Fibroblast of the conjunctiva (primary cell): ENCODE measurements around the gene NCOA6.
"Not testable (repeated sequence)": the region's sequence is repeated elsewhere in the genome, so short reads cannot be mapped to it uniquely, and the experiment has no call there.

Experiments
- DNase-seq: peaks from one replicate; pipeline ENCODE4 v3.0.0-alpha.2; 2010; ENCODE audit warnings: low read depth

NCOA6 gene

DNA sequence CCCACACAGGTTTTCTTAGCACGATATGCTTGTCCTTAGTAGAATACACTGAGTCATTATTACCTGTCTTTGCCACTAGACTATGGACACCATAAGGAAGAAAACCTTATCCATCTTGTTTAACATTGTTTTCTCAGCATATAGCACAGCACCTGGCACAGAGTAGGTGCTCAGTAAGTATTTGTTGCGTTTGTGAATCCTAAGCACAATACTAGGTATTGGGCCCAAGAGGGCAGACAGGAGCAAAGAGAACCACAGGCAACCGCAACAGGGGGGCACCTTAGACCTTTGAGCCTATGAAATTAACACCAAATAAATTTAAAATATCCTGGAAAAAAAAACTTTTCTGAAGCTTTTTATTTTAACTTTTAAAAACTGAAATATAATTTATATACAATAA lies 3.7 kb upstream of the NCOA6 start:
- no peak for DNase-seq

DNA sequence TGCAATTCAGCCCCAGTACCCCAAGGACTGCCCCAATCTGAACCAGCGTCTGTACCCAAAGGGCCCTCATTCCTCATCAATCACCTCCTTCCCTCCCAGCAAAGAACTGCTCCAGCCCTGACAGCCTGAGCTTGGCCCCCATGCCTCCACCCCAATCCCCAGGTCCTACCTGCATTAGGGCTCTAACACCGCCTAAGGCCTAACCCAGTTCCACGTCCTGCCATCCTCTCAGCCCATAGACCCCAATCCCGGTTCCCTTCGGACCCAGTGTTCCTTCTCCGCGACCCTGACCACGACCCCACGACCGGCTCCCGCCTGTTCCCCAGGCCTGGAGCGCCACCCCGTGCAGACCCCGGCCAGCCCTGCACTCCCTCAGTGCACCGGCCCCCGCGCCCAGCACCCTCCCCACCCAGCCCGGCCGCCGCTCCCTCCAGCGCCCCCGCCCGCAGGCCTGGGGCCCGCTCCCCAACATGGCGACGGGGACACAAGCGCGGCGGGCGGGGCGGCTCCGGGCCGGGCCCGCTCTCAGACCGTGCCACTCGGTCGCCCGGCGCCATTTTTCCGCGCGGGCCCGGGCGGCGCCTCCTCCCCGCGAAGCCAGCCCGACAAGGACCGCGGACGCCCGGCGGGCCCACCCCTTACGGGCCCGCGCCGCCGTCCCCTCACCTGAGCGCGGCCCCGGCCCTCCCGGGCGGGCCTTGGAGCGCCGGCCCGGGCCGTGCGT lies 483 bp downstream of the NCOA6 start:
- DNase-seq: peak; percentile 4

DNA sequence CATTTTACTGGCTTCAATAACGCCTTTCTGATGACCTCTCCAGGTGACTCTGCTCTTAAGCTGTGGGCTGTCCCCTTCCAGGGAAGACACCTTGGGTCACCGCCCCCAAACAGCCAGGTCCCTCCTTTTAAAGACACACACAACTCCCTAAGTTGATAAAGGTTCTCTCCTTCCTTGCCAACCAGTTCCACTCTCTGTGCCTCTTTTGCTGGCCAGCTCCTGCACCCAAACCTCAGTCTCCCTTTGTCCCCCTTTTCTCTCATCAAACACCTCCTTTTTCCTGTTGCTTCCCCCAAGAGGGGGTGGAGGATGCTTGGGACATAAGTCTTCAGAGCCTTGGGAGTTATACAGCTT lies 1.0 kb downstream of the NCOA6 start:
- DNase-seq: peak; percentile 9

DNA sequence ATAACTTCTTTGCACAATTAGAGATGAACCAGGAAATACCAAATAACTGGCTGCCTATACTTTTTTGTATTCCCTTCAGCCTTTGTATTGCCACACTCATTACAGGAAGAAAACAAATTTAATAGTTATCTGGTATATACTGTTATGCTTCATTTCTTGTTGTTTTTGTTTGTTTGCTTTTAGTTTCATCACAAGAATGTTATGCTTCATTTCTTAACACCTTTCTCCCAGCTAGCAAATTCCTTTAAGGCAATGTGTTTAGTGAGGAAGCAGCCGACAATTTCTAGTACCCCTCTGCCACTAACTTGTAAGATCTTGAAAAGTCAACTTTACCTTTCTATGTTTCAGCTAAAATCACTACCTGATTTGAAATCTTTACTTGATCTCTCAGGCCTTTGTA lies 1.4 kb downstream of the NCOA6 start:
- DNase-seq: no peak

DNA sequence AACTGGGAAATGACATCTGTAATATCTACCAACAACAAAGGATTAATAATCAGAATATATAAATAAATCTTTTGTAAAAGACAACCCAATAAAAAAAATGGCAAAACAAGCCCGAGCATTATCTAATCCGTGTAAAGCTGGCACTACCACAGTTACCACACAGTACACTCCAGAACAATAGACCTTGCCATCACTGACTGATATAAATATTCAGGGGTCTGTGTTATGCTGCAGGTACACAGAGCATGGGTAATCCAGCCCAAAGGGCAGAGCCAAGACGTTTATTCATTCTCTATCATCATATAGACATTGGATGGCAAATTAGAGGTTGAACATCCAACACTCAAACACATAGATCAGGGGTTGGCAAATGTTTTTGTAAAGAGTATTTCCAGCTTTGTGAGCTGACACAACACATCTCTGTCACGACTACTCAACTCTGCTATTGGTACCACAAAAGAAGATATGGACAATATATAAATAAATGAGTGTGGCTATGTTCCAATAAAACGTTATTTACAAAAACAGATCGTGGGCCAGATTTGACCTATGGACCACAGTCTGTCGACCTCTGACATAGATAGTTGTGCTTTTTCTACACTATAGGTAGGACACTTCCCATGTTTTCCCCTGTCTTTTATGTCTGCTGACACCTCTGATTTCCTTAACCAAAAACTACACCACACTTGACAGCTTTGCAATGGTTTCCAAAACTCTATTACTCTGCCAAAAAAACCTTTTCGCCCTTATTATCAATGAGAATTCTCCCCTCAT lies 4.5 kb downstream of the NCOA6 start:
- DNase-seq: no peak

DNA sequence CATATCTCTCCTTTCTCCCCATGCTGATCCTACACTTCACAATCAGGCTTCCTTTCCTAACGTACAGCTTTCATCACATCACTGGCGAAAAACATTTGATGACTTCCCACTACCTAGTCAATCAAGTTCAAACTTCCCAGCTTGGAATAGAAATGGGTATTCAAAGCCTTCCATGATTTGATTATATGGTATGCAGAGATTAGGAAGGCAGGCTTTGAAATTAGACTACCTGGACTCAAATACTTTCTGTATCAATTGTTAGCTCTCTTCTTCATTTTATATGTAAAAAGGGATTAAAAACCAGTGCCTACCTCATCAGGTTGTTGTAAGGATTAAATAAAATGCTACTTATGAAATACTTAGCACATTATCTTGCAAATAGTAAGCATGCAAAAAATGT lies 7.7 kb downstream of the NCOA6 start:
- DNase-seq: no peak

DNA sequence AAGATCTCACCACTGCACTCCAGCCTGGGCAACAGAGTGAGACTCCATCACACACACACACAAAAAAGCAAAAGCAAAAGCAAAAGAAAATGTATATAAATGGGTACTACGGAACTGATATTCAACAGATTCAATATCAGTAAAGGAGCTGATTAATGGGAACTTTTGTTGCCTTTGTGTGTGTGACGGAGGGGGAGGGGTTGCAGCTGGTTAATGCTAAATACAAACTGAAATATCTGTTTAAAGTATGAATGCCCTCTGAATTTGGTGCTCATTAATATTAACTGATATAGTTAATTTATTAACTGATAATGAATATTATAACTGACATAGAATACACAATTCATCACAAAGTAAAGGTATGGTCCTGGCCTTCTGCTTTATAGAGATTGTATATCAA lies 8.4 kb downstream of the NCOA6 start:
- DNase-seq: no peak

DNA sequence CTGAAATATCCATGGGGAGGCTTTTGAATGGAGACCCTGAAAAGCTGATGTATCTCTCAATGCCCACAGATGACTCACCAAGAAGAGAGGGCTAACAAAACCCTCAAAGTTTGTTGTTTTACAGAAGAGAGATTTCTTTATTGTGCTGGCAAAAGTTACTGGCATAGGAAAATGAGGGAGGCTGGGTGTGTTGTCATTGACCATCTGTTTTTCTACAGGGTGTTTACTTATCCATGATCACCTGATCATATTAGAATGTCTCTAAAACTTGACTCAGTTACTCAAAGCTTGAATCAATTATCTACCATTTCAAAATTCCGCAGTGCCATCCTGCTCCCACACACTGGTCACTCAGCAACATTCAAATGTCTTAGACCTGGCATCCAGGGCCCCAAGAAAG lies 9.8 kb downstream of the NCOA6 start:
- no peak for DNase-seq

DNA sequence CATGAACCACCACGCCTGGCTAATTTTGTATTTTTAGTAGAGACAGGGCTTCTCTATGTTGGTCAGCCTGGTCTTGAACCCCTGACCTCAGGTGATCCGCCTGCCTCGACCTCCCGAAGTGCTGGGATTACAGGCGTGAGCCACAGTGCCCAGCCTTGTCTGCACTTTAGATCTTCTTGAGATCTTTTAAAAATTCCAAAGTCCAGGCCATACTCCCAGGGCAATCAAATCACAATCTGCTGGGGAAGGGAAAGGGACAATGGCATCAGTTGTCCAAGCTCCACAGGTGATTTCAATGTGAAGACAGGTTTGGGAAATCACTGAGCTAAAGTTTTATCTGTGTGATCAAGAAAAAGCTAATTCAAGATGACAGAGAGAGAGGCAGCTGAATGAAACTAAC lies 16.9 kb downstream of the NCOA6 start:
- no peak for DNase-seq

DNA sequence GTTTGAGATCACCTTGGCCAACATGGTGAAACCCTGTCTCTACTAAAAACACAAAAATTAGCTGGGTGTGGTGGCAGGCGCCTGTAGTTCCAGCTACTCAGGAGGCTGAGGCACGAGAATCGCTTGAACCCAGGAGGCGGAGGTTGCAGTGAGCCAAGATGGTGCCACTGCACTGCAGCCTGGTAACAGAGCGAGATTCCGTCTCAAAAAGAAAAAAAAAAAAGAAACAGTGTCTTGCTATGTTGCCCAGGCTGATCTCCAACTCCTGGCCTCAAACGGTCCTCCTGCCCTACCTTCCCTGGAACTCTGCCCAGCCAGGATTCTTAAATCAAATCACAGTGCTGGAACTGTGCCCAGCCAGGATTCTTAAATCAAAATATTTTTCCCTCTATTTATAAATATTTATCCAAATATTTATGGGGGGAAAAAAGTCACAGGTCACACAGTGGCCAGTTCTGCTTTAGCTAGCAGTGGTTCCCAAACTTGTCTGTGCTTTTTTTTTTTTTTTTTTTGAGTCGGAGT lies 17.4 kb downstream of the NCOA6 start:
- not testable (repeated sequence) for DNase-seq

DNA sequence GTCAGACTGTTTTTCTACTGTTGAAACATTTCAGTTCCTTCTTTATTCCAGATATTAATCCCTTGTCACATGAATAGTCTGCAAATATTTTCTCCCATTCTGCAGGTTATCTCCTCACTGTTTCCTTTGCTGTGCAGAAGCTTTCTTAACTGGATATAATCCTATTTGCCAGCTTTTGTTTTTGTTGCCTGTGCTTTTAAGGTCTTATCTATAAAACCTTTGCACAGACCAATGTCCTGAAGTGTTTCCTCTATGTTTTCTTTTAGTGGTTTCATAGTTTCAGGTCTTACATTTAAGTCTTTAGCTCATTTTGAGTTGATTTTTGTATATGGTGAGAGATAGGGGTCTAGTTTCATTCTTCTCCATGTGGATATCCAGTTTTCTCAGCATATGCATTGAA lies 19.2 kb downstream of the NCOA6 start:
- no peak for DNase-seq

DNA sequence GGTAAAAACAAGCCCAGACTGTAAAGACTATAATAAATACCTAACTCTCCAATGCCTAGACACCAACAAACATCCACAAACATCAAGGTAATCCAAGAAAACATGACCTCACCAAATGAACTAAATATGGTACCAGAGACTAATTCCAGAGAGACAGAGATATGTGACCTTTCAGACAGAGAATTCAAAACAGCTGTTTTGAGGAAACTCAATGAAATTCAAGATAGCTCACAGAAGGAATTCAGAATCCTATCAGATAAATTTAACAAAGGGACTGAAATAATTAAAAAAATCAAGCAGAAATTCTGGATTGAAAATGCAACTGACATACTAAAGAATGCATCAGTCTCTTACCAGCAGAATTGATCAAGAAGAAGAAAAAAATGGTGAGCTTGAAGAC lies 26.6 kb downstream of the NCOA6 start:
- no peak for DNase-seq

DNA sequence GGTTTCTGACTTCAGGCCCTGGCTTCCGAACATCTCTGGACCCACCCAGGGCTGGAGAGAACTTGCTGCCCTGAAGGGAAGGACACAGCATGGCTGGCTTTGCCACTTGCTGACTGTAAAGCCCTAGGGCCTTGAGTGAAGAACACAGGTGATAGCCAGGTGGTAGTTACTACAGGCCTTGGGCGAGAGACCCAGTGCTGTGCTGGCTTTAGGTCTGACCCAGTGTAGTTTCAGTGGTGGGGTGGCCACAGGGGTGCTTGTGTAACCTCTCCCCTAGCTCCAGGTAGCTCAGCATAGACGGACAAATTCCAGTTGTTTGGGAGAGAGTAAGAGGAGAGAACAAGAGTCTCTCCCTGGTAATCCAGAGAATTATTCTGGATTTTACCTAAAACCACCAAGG lies 27.1 kb downstream of the NCOA6 start:
- no peak for DNase-seq

DNA sequence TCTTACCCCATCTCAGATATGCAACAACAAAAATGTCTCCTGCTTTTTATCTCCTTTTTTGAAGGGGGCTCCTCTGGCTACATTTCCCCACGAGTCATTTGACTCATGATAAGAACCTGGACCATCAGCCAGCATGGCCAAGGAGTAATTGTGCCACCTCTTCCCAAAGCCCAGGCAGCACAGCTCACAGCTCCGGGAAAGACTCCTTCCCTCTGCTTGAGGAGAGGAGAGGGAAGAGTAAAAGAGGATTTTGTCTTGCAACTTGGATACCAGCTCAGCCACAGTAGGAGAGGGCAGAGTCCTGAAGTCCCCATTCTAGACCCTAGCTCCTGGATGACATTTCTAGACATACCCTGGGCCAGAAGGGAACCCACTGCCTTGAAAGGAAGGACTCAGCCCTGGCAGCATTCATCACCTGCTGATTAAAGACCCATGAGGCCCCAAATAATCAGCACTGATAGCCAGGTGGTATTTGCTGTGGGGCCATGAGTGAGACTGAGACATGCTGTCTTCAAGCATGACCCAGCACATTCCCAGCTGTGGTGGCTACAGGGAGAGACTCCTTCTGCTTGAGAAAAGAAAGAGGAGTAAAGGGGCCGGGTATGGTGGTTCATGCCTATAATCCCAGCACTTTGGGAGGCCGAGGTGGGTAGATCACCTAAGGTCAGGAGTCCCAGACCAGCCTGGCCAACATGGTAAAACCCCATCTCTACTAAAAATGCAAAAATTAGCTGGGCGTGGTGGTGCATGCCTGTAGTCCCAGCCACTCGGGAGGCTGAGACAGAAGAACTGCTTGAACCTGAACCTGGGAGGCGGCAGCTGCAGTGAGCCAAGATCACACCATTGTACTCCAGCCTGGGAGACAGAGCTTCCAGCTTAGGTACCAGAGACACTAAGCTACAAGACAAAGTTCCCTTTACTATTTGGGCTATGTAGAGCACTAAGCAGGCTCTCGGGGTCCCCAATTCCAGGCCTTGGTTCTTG lies 28.1 kb downstream of the NCOA6 start:
- DNase-seq: no peak

DNA sequence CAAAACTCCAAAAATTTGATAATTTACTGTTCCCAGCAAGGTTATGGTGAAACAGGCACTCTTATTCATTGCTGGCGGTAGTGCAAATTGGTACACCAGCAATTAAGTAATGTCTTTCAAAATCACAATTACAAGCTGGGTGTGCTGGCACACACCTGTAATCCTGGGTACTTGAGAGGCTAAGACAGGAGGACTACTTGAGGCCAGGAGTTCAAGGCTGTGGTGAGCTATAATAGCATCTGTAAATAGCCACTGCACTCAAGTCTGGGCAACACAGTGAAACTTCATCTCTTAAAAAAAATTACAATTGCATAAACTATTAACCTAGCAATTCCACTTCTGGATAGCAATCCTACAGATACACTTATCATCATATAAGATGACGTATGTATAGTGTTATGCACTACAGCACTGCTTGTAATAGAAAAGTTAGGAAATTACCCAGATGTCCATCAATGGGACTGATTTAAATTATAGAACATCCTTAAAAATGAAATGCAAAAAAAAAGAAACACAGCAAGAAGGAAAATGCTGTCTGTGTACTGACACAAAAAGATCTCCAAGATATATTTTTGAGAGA lies 31.4 kb downstream of the NCOA6 start:
- no peak for DNase-seq

DNA sequence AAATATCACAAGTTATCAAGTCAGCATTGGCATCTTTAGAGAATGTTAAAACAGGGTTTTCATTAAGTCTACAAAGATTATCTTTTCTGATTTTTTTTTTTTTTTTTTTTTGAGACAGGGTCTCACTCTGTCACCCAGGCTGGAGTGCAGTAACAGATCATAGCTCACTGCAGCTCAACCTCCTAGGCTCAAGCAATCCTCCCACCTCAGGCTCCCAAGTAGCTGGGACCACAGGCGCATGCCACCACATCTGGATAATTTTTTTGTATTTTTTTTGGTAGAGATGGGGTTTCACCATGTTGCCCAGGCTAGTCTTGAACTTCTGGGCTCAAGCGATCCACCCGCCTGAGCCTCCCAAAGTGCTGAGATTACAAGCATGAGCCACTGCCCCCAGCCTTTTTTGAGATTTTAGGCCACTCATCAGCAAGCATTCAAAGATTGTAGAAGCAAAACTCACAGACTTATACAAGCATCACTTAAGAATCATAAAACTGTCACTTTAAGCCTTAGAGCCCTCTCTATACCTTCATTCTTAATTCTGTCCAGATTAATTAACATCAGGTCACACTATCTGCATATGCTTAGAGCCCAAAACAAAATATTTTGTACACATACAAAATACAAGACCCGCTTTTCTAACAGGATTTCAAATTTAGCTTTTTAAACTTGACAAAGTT lies 32.6 kb downstream of the NCOA6 start:
- DNase-seq: no peak

DNA sequence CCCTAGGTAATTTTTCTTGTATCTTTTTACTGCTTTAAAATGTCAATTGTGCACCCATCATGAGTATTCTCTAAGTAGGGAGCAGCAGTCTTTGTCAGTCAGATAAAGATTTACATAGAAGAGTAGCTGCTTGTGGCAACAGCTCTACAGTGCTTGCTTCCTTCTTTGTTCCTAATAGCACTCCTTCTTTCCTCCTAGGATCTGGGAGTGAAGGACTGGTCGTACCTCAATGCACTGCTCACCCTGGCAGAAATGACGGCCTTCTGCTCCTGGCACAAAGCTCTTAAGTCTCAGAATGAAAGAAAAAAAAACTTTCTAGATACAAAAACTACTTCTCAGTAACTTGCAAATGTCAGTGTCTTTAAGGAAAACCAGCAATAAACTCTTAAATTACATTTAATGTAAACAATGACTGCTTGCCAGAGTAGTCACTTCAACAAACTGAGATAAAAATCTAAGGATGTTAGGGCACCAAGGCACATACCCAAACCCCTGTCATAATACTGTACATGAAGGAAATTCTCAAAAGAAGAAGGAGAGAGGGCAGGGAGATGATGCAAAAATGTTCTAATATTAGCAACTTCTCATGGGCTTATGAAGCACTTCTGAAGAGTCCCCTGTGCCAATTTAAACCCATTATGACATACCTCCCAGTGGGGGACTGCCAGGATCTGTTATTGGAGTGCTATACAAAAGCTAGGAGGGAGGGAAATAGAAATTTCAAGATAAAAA lies 34.0 kb downstream of the NCOA6 start:
- peak; percentile 84 for DNase-seq

DNA sequence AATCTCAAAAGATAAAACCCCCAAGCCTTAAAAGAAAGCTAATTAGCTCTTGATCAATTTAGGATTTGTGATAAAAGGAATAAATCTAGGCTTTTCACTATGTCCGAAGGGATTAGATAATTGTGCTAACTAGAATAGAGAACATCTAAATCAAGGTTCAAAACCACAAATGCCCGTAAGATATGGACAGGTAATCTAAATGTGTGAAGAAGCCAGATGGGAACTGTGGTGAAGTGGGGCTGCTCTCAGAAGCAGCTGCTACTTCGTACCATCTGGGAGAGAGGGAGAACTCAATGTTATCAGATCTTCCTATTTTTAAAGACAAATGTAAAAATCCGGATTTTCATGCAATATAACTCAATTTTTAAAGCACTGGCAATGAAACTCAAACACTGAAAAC lies 44.2 kb downstream of the NCOA6 start:
- DNase-seq: no peak

DNA sequence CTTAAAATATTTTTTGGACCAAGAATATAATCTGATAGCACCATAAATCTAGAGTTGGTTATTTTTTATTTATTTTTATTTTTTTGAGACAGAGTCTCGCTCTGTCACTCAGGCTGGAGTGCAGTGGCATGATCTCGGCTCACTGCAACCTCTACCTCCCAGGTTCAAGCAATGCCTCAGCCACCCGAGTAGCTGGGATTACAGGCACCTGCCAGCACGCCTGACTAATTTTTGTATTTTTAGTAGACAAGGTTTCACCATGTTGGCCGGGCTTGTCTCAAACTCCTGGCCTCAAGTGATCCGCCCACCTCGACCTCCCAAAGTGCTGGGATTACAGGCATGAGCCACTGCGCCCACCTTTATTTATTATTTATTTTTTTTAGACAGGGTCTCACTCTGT lies 45.2 kb downstream of the NCOA6 start:
- DNase-seq: not testable (repeated sequence)

DNA sequence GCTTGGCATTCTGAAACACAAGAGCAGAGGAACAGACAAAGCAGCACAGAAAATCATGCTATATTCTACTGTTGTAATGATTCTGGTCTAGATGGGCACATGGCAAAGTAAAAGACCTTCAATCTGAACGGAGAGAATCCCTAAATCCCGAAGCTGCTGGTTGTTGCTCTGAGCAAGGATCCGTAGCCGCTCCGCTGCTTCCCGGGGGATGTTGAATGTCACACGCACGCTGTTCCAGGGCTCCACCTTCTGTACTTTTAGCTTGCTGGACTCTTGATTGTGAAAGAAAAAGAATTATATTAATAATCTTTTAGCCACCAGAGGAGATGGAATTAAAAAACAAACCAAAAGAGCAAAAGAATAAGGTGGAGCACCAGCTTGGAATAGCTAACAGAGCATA lies 49.3 kb downstream of the NCOA6 start:
- no peak for DNase-seq

DNA sequence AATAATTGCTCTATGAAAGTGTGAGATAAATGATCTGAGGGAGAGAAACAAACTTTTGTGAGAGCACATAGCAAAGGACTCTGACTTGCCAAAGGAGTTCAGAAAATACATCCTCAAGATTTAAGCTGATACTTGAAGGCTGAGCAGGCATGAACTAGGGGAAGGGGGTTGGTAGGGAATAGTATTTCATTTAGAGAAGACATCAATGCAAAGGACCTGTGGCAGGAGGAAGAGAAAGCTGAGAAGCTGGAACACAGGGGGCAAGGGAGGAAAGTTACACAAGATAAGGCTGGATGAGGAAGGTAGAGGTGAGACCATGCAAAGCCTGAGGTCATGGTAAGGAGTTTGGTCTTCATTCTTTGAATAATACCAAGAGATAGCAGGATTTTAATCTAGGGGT lies 50.6 kb downstream of the NCOA6 start:
- DNase-seq: no peak
